ENCODE data around the gene IVL.

IVL gene

GRCh38 chr1:152899027-152899426 lies 9.3 kb upstream of the IVL start:
- no peak for DNase-seq

GRCh38 chr1:152899883-152900282 lies 8.5 kb upstream of the IVL start:
- no peak for DNase-seq

- no peak for DNase-seq
Measured at GRCh38 chr1:152901631-152902030, 6.7 kb upstream of the IVL start.

GRCh38 chr1:152902636-152903035 lies 5.7 kb upstream of the IVL start:
- DNase-seq = no peak

- no peak for DNase-seq
Measured at GRCh38 chr1:152904688-152905440, 3.5 kb upstream of the IVL start.

GRCh38 chr1:152906023-152906565 lies 2.3 kb upstream of the IVL start:
- DNase-seq = peak; percentile 75

- no peak for DNase-seq
Measured at GRCh38 chr1:152909206-152909605, 860 bp downstream of the IVL start.

GRCh38 chr1:152912471-152912870 lies 4.1 kb downstream of the IVL start:
- no peak for DNase-seq

GRCh38 chr1:152912900-152913299 lies 4.6 kb downstream of the IVL start:
- no peak for DNase-seq

- DNase-seq = no peak
Measured at GRCh38 chr1:152917794-152918193, 9.4 kb downstream of the IVL start.

- DNase-seq = peak; percentile 42
Measured at GRCh38 chr1:152919071-152919470, 10.7 kb downstream of the IVL start.

- no peak for DNase-seq
Measured at GRCh38 chr1:152924191-152924590, 15.8 kb downstream of the IVL start.

- peak; percentile 35 for DNase-seq
Measured at GRCh38 chr1:152926091-152926490, 17.7 kb downstream of the IVL start.

GRCh38 chr1:152928671-152929070 lies 20.3 kb downstream of the IVL start:
- no peak for DNase-seq

- DNase-seq = no peak
Measured at GRCh38 chr1:152932170-152932811, 23.9 kb downstream of the IVL start.

GRCh38 chr1:152933196-152933595 lies 24.9 kb downstream of the IVL start:
- DNase-seq = no peak

- no peak for DNase-seq
Measured at GRCh38 chr1:152940614-152941013, 32.3 kb downstream of the IVL start.

GRCh38 chr1:152941037-152941711 lies 32.8 kb downstream of the IVL start:
- DNase-seq = no peak

GRCh38 chr1:152942161-152942560 lies 33.8 kb downstream of the IVL start:
- DNase-seq = no peak

GRCh38 chr1:152946248-152946647 lies 37.9 kb downstream of the IVL start:
- no peak for DNase-seq

GRCh38 chr1:152946651-152947256 lies 38.4 kb downstream of the IVL start, which contains the start of gene SPRR5:
Gene SPRR5, plus strand, starts transcription at chr1:152947206. Its CDS starts 1,349 bp downstream, at chr1:152948555.
- DNase-seq = no peak

- no peak for DNase-seq
Measured at GRCh38 chr1:152951711-152952110, 43.4 kb downstream of the IVL start.

GRCh38 chr1:152953761-152954160 lies 45.4 kb downstream of the IVL start:
- no peak for DNase-seq
